MM.1S (cell line): ENCODE measurements around the gene FUT3.
"Not testable (repeated sequence)": the region's sequence is repeated elsewhere in the genome, so short reads cannot be mapped to it uniquely, and the experiment has no call there.

ENCODE experiments used
- DNase-seq: peaks from one replicate; pipeline ENCODE4 v3.0.0-alpha.2; 2015
- H2AFZ ChIP-seq: fragments of 300-600 bp; sonication (generic); 2 replicates; pipeline ENCODE4 v1.6.0; 2016; ENCODE audit warnings: antibody characterized with exemption, low read length
- H3F3A ChIP-seq: fragments of 300-600 bp; sonication (generic); 2 replicates; pipeline ENCODE4 v1.6.1; 2016; ENCODE audit warnings: mild to moderate bottlenecking, antibody characterized with exemption, low read length, moderate library complexity, mixed read lengths; ENCODE audit not compliant: insufficient read depth
- H3K27ac ChIP-seq: fragments of 300-600 bp; sonication (generic); 2 replicates; pipeline ENCODE4 v1.5.1; 2016; ENCODE audit warnings: mild to moderate bottlenecking, low read length
- H3K27me3 ChIP-seq: fragments of 300-600 bp; sonication (generic); replicated peaks from 2 replicates; pipeline ENCODE4 v1.6.0; 2016; ENCODE audit warnings: low read length; ENCODE audit not compliant: insufficient read depth
- H3K36me3 ChIP-seq: fragments of 300-600 bp; sonication (generic); replicated peaks from 2 replicates; pipeline ENCODE4 v1.6.1; 2016; ENCODE audit warnings: mild to moderate bottlenecking, low read length, mixed read lengths; ENCODE audit not compliant: insufficient read depth
- H3K4me1 ChIP-seq: fragments of 300-600 bp; sonication (generic); 2 replicates; pipeline ENCODE4 v1.6.1; 2016; ENCODE audit warnings: low read length, mixed read lengths
- H3K4me2 ChIP-seq: fragments of 300-600 bp; sonication (generic); 2 replicates; pipeline ENCODE4 v1.6.0; 2016; ENCODE audit warnings: low read depth, low read length
- H3K4me3 ChIP-seq: fragments of 300-600 bp; sonication (generic); 2 replicates; pipeline ENCODE4 v1.5.1; 2016; ENCODE audit warnings: low read length, mixed read lengths
- H3K79me2 ChIP-seq: fragments of 300-600 bp; sonication (generic); 2 replicates; pipeline ENCODE4 v1.6.1; 2016; ENCODE audit warnings: mixed run types, low read length, mixed read lengths
- H3K9ac ChIP-seq: fragments of 300-600 bp; sonication (generic); 2 replicates; pipeline ENCODE4 v1.6.1; 2016; ENCODE audit warnings: low read length, mixed read lengths
- H3K9me2 ChIP-seq: fragments of 300-600 bp; sonication (generic); replicated peaks from 2 replicates; pipeline ENCODE4 v1.6.1; 2016; ENCODE audit warnings: mild to moderate bottlenecking, low read length, mixed read lengths; ENCODE audit not compliant: insufficient read depth
- H3K9me3 ChIP-seq: fragments of 300-600 bp; sonication (generic); replicated peaks from 2 replicates; pipeline ENCODE4 v1.6.1; 2016; ENCODE audit warnings: mild to moderate bottlenecking, low read length, mixed read lengths; ENCODE audit not compliant: insufficient read depth
- H4K20me1 ChIP-seq: fragments of 300-600 bp; sonication (generic); 2 replicates; pipeline ENCODE4 v1.6.1; 2016; ENCODE audit warnings: mild to moderate bottlenecking, low read length, moderate library complexity, mixed read lengths; ENCODE audit not compliant: insufficient read depth
- EZH2 ChIP-seq: fragments of 300-600 bp; sonication (generic); optimal IDR thresholded peaks from 2 replicates; pipeline ENCODE3; 2017; ENCODE audit warnings: low read depth, mild to moderate bottlenecking, antibody characterized with exemption, low read length, mixed read lengths
- EZH2phosphoT487 ChIP-seq: fragments of 300-600 bp; sonication (generic); IDR thresholded peaks from 2 replicates; pipeline ENCODE4 v1.6.1; 2018; ENCODE audit warnings: antibody characterized with exemption, low read length
- TF ChIP-seq, protein P1 (sequence below): fragments of 300-600 bp; sonication (generic); IDR thresholded peaks from 2 replicates; pipeline ENCODE4 v1.5.1; 2016; ENCODE audit warnings: antibody characterized with exemption, low read length, mixed read lengths

Gene FUT3

DNA sequence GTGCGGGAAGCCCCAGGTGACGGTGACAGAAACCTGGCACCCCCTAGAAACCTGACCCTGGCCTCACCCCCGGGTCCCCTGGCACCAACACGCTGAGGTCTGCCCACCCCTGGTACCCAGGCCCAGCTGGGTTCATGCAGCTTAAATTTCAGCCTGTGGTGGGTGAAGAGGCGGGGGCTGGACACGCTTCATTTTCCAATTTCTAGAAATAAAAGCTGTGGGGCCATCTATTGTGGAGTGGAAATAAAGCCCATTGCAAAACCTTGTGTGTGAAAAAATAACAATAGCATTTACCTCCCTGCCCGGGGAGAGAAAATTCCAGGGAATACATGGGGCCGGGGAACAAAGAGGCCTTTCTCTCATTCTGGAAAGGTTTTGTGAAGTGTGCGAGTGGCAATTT is 26.6 kb upstream of the FUT3 start:
- TF ChIP-seq, protein P1, sequence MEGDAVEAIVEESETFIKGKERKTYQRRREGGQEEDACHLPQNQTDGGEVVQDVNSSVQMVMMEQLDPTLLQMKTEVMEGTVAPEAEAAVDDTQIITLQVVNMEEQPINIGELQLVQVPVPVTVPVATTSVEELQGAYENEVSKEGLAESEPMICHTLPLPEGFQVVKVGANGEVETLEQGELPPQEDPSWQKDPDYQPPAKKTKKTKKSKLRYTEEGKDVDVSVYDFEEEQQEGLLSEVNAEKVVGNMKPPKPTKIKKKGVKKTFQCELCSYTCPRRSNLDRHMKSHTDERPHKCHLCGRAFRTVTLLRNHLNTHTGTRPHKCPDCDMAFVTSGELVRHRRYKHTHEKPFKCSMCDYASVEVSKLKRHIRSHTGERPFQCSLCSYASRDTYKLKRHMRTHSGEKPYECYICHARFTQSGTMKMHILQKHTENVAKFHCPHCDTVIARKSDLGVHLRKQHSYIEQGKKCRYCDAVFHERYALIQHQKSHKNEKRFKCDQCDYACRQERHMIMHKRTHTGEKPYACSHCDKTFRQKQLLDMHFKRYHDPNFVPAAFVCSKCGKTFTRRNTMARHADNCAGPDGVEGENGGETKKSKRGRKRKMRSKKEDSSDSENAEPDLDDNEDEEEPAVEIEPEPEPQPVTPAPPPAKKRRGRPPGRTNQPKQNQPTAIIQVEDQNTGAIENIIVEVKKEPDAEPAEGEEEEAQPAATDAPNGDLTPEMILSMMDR, result no peak
- TF ChIP-seq EZH2 (no peak), EZH2phosphoT487 (no peak)
- no peak overlapping the region for H3K9ac ChIP-seq
- peaks cover 77% of the 10 kb centered on the region for H3K27me3 ChIP-seq

DNA sequence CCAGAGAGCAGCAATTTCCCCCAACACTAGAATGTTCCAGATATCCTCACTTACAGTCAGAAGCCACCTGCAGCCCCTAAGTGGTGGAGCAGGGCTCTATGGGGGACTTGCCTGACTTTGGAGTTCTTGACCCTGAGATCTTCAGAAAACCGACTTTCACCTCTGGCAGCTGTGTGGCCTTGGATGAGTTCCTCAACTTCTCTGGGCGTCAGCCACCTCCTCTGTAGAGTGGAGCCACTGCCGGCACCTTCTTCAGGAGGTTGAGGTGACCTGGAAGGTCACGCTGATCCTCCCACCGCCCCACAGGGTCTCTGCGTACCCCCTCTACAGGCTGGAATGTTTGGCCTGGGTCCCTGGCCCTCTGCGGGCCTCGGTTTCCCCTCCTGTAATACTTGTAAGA is 26.2 kb upstream of the FUT3 start:
- Histone ChIP-seq H3K36me3 (no peaks in the 10 kb centered on the region), H3K4me3 (no peak overlapping the region), H3K9me2 (no peaks in the 10 kb centered on the region), H2AFZ (no peak overlapping the region), H3K4me1 (no peaks in the 10 kb centered on the region), H3K79me2 (no peaks in the 10 kb centered on the region), H3F3A (no peaks in the 10 kb centered on the region), H3K4me2 (no peak overlapping the region), H3K9me3 (no peaks in the 10 kb centered on the region), H3K27me3 (peaks cover 77% of the 10 kb centered on the region), H3K27ac (no peak overlapping the region), H4K20me1 (no peaks in the 10 kb centered on the region), H3K9ac (no peak overlapping the region)
- DNase-seq, result no peak
- TF ChIP-seq EZH2phosphoT487, result no peak
- TF ChIP-seq, protein P1, result no peak
- TF ChIP-seq EZH2, result no peak

More for the DNA sequence above, 26.6 kb upstream of the FUT3 start:
- H4K20me1 ChIP-seq, result no peaks in the 10 kb centered on the region
- H3F3A ChIP-seq, result no peaks in the 10 kb centered on the region
- H3K4me2 ChIP-seq, result no peak overlapping the region
- no peak for DNase-seq
- H3K36me3 ChIP-seq, result no peaks in the 10 kb centered on the region
- H3K4me3 ChIP-seq, result no peak overlapping the region
- H3K79me2 ChIP-seq, result no peaks in the 10 kb centered on the region
- no peak overlapping the region for H3K27ac ChIP-seq
- no peak overlapping the region for H2AFZ ChIP-seq
- H3K4me1 ChIP-seq, result no peaks in the 10 kb centered on the region
- no peaks in the 10 kb centered on the region for H3K9me2 ChIP-seq
- H3K9me3 ChIP-seq, result no peaks in the 10 kb centered on the region

DNA sequence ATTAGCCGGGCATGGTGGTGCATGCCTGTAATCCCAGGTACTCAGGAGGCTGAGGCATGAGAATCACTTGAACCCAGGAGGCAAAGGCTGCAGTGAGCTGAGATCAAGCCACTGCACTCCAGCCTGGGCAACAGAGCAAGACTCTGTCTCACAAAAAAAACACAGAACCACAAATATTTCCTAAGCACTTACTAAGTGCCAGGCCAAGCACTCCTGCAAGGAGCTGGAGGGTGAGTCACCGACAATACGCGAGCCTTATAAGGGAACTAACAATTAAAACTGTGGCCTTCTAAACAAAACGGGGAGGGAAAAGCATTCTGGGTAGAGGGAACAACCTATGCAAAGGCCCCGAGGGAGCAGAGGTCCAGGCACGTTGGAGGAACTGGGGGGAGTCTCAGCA is 23.2 kb upstream of the FUT3 start:
- not testable (repeated sequence) for H3K36me3 ChIP-seq, H3K9me2 ChIP-seq, H3F3A ChIP-seq, DNase-seq, H4K20me1 ChIP-seq, H3K4me3 ChIP-seq, H3K79me2 ChIP-seq, H3K4me2 ChIP-seq, H3K27ac ChIP-seq, H2AFZ ChIP-seq, H3K9ac ChIP-seq, H3K9me3 ChIP-seq, H3K4me1 ChIP-seq
- H3K27me3 ChIP-seq, result peaks cover 69% of the 10 kb centered on the region

DNA sequence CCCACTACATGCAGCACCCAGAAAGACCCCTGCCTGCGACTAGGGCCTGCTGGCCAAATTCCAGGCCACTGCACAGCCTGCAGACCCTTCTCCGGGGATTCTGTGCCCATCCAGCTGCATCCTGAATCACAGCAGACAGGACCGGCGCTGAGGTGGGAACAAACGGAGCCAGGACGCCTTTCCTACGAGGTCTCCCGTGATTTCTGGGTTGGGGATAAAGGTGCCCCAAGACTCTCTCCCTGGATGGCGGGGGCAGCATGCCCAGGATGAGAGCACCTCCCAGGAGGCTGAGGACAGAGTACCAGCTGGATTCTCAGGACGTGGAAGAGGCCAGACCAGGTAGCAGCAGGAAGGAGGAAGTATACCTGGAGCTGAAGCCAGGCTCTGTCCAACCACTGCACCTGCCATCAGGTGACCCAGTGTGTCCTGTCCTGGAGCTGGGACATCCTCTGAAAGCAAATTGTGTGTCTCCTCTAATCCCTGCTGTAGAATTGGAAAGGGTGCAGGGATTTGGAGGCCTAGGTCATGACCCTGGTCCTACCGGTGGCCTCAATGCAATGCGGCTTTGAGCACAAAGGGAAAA is 22.5 kb upstream of the FUT3 start:
- Histone ChIP-seq H3F3A (no peaks in the 10 kb centered on the region), H3K36me3 (no peaks in the 10 kb centered on the region), H3K9me2 (no peaks in the 10 kb centered on the region), H3K27ac (no peak overlapping the region), H3K79me2 (no peaks in the 10 kb centered on the region), H3K9ac (no peak overlapping the region), H3K4me3 (no peak overlapping the region), H3K9me3 (no peaks in the 10 kb centered on the region), H2AFZ (no peak overlapping the region), H3K4me1 (no peaks in the 10 kb centered on the region), H4K20me1 (no peaks in the 10 kb centered on the region), H3K4me2 (no peak overlapping the region), H3K27me3 (peaks cover 65% of the 10 kb centered on the region)
- TF ChIP-seq, protein P1, result no peak
- TF ChIP-seq EZH2phosphoT487 (no peak), EZH2 (no peak)
- DNase-seq, result no peak
